Measurements from ENCODE around the gene MESD. TPM values are rescaled to one million over a fixed set of nuclear protein-coding genes. Genes with fewer than 3 reads are reported as not detected.
A peak's percentile ranks its signal among the peaks of the same experiment; 100 is the strongest.
"Not testable (repeated sequence)": the region's sequence is repeated elsewhere in the genome, so short reads cannot be mapped to it uniquely, and the experiment has no call there.

MESD gene
- polyA plus RNA-seq, 1 experiment, result 11.0 TPM

GRCh38 chr15:80958818-80959495 is 30.7 kb downstream of the MESD start:
- Histone ChIP-seq H3K36me3 (ENCODE audit: control insufficient read depth, insufficient read depth, low read length) (no peaks in the 10 kb centered on the region), H3K4me3 (ENCODE audit: low read depth, low read length) (no peak overlapping the region), H3K27me3 (ENCODE audit: control insufficient read depth, insufficient read depth, low read length) (no peaks in the 10 kb centered on the region)
- no peak for DNase-seq (ENCODE audit: low read depth)
- POLR2A ChIA-PET, result no interaction called here
- TF ChIP-seq CTCF (IDR thresholded peaks at IDR 0.05; ENCODE audit: insufficient read depth, low read depth, low read length), result no peak
- CTCF ChIA-PET, result interaction anchor here (9.4 kb wide), 1 partner anchor 11 kb away, joined by 51 read pairs; no protein-coding TSS in a partner anchor

GRCh38 chr15:80957976-80958375 is 31.6 kb downstream of the MESD start:
- no peak for TF ChIP-seq CTCF (IDR thresholded peaks at IDR 0.05; ENCODE audit: insufficient read depth, low read depth, low read length)
- no peak overlapping the region for H3K4me3 ChIP-seq (ENCODE audit: low read depth, low read length)
- ChIA-PET POLR2A (interaction anchor here (1.0 kb wide), 1 partner anchor 308 kb away, joined by 3 read pairs; no protein-coding TSS in a partner anchor), CTCF (interaction anchor here (1.2 to 9.4 kb wide), 2 partner anchors 12 to 308 kb away, joined by 6 to 51 read pairs; no protein-coding TSS in a partner anchor)
- H3K27me3 ChIP-seq (ENCODE audit: control insufficient read depth, insufficient read depth, low read length), result no peaks in the 10 kb centered on the region
- no peaks in the 10 kb centered on the region for H3K36me3 ChIP-seq (ENCODE audit: control insufficient read depth, insufficient read depth, low read length)
- no peak for DNase-seq (ENCODE audit: low read depth)

GRCh38 chr15:80957556-80957955 is 32.1 kb downstream of the MESD start:
- POLR2A ChIA-PET, result interaction anchor here (1.0 kb wide), 1 partner anchor 308 kb away, joined by 3 read pairs; no protein-coding TSS in a partner anchor
- CTCF ChIA-PET, result interaction anchor here (1.2 to 9.4 kb wide), 2 partner anchors 12 to 309 kb away, joined by 6 to 51 read pairs; no protein-coding TSS in a partner anchor
- no peak for TF ChIP-seq CTCF (IDR thresholded peaks at IDR 0.05; ENCODE audit: insufficient read depth, low read depth, low read length)
- Histone ChIP-seq H3K36me3 (ENCODE audit: control insufficient read depth, insufficient read depth, low read length) (no peaks in the 10 kb centered on the region), H3K27me3 (ENCODE audit: control insufficient read depth, insufficient read depth, low read length) (no peaks in the 10 kb centered on the region), H3K4me3 (ENCODE audit: low read depth, low read length) (no peak overlapping the region)
- no peak for DNase-seq (ENCODE audit: low read depth)

- CTCF ChIA-PET, result interaction anchor here (9.4 kb wide), 1 partner anchor 14 kb away, joined by 51 read pairs; no protein-coding TSS in a partner anchor
- peak; percentile 67 for DNase-seq (ENCODE audit: low read depth)
- H3K4me3 ChIP-seq (ENCODE audit: low read depth, low read length); H3K36me3 ChIP-seq (ENCODE audit: control insufficient read depth, insufficient read depth, low read length); POLR2A ChIA-PET; H3K27me3 ChIP-seq (ENCODE audit: control insufficient read depth, insufficient read depth, low read length): not testable (repeated sequence)
These were observed 33.8 kb downstream of the MESD start for GRCh38 chr15:80955571-80956452.

GRCh38 chr15:80953953-80954778 is 35.5 kb downstream of the MESD start:
- DNase-seq (ENCODE audit: low read depth), result no peak
- Histone ChIP-seq H3K27me3 (ENCODE audit: control insufficient read depth, insufficient read depth, low read length) (no peaks in the 10 kb centered on the region), H3K4me3 (ENCODE audit: low read depth, low read length) (no peak overlapping the region), H3K36me3 (ENCODE audit: control insufficient read depth, insufficient read depth, low read length) (peaks cover 20% of the 10 kb centered on the region)
- TF ChIP-seq CTCF (IDR thresholded peaks at IDR 0.05; ENCODE audit: insufficient read depth, low read depth, low read length), result 0 out of 2 replicates have a peak, but pooled peaks have one; percentile 9
- POLR2A ChIA-PET, result interaction anchor here (0.6 kb wide), 1 partner anchor 69 kb away, joined by 3 read pairs; no protein-coding TSS in a partner anchor
- CTCF ChIA-PET, result interaction anchor here (1.9 to 9.4 kb wide), 2 partner anchors 16 to 312 kb away, joined by 10 to 51 read pairs; no protein-coding TSS in a partner anchor

Measured in BJ (cell line).